ENCODE measurements around the gene NMT1. TPM values are rescaled to one million over a fixed set of nuclear protein-coding genes. Genes with fewer than 3 reads are reported as not detected.

Gene NMT1
- total and polyA plus RNA-seq, 2 of the 13 experiments (the other 11 are each of a cell fraction or from before 2014, with no cell fraction given), result 75.7 to 142 TPM

GRCh38 chr17:45146890-45147580 lies 85.9 kb downstream of the NMT1 start (continued):
- no peak for TF ChIP-seq ZNF629 (CRISPR knock-in tag; conservative IDR thresholded peaks at IDR 0.05)
- peak; percentile 21 for TF ChIP-seq ZNF781 (CRISPR knock-in tag; IDR thresholded peaks at IDR 0.05; ENCODE audit: borderline replicate concordance, not compliant biosample characterization)
- peak; percentile 78 for TF ChIP-seq SRSF1 (optimal IDR thresholded peaks at IDR 0.05; ENCODE audit: low read depth, low read length)
- TF ChIP-seq, protein P1, sequence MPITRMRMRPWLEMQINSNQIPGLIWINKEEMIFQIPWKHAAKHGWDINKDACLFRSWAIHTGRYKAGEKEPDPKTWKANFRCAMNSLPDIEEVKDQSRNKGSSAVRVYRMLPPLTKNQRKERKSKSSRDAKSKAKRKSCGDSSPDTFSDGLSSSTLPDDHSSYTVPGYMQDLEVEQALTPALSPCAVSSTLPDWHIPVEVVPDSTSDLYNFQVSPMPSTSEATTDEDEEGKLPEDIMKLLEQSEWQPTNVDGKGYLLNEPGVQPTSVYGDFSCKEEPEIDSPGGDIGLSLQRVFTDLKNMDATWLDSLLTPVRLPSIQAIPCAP (CRISPR knock-in tag; IDR thresholded peaks at IDR 0.05; ENCODE audit: low read depth), result no peak
- no peak for TF ChIP-seq ZBTB42 (CRISPR knock-in tag; IDR thresholded peaks at IDR 0.05)
- TF ChIP-seq CBX1 (IDR thresholded peaks at IDR 0.05; ENCODE audit: low read depth), result no peak
- TF ChIP-seq HOXA7 (CRISPR knock-in tag; IDR thresholded peaks at IDR 0.05), result no peak
- no peak for TF ChIP-seq ZNF280D (CRISPR knock-in tag; IDR thresholded peaks at IDR 0.05)
- 0 out of 2 replicates have a peak, but pooled peaks have one; percentile 22 for TF ChIP-seq NCOA1 (CRISPR knock-in tag; IDR thresholded peaks at IDR 0.05)
- TF ChIP-seq TAF1 (CRISPR knock-in tag; IDR thresholded peaks at IDR 0.05), result peak; percentile 66; the same call in 1 of the 2 replicates
- 0 out of 2 replicates have a peak, but pooled peaks have one; percentile 19 for TF ChIP-seq ZNF225 (CRISPR knock-in tag; IDR thresholded peaks at IDR 0.05)
- TF ChIP-seq ZFYVE20 (CRISPR knock-in tag; IDR thresholded peaks at IDR 0.05; ENCODE audit: borderline replicate concordance, low read depth), result peak; percentile 35; the same call in 1 of the 2 replicates
- TF ChIP-seq, protein P2, sequence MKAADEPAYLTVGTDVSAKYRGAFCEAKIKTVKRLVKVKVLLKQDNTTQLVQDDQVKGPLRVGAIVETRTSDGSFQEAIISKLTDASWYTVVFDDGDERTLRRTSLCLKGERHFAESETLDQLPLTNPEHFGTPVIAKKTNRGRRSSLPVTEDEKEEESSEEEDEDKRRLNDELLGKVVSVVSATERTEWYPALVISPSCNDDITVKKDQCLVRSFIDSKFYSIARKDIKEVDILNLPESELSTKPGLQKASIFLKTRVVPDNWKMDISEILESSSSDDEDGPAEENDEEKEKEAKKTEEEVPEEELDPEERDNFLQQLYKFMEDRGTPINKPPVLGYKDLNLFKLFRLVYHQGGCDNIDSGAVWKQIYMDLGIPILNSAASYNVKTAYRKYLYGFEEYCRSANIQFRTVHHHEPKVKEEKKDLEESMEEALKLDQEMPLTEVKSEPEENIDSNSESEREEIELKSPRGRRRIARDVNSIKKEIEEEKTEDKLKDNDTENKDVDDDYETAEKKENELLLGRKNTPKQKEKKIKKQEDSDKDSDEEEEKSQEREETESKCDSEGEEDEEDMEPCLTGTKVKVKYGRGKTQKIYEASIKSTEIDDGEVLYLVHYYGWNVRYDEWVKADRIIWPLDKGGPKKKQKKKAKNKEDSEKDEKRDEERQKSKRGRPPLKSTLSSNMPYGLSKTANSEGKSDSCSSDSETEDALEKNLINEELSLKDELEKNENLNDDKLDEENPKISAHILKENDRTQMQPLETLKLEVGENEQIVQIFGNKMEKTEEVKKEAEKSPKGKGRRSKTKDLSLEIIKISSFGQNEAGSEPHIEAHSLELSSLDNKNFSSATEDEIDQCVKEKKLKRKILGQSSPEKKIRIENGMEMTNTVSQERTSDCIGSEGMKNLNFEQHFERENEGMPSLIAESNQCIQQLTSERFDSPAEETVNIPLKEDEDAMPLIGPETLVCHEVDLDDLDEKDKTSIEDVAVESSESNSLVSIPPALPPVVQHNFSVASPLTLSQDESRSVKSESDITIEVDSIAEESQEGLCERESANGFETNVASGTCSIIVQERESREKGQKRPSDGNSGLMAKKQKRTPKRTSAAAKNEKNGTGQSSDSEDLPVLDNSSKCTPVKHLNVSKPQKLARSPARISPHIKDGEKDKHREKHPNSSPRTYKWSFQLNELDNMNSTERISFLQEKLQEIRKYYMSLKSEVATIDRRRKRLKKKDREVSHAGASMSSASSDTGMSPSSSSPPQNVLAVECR (CRISPR knock-in tag; IDR thresholded peaks at IDR 0.05; ENCODE audit: borderline replicate concordance), result no peak
- no peak for TF ChIP-seq ZNF558 (CRISPR knock-in tag; IDR thresholded peaks at IDR 0.05; ENCODE audit: borderline replicate concordance)
- TF ChIP-seq ZFX (CRISPR knock-in tag; IDR thresholded peaks at IDR 0.05; ENCODE audit: low read depth), result peak; percentile 88; the same call in 1 of the 2 replicates
- peak; percentile 56; the same call in 1 of the 2 replicates for TF ChIP-seq ZC3H13 (CRISPR knock-in tag; IDR thresholded peaks at IDR 0.05)
- no peak for TF ChIP-seq SNRNP70 (IDR thresholded peaks at IDR 0.05; ENCODE audit: low read depth, low read length)
- TF ChIP-seq ZNF253 (CRISPR knock-in tag; IDR thresholded peaks at IDR 0.05; ENCODE audit: borderline replicate concordance), result 0 out of 2 replicates have a peak, but pooled peaks have one; percentile 67

Data from HepG2 (cell line).